Spleen (tissue), 11 donors: Measurements from ENCODE around the gene NFATC2. TPM values are rescaled to one million over a fixed set of nuclear protein-coding genes. Genes with fewer than 3 reads are reported as not detected.

Source experiments
- DNase-seq: peaks from one replicate; pipeline ENCODE4 v3.0.0-alpha.2; 2020
- H3K27ac ChIP-seq, 8 donors: fragments of 200-600 bp; sonication (generic) in 7 of 8; 1 replicate in 4 of 8; 2 replicates in 4 of 8; pipeline versions ENCODE4 v1.5.0 to v1.8.0; 2016 to 2021; ENCODE audit warnings: inconsistent platforms in 4 of 8, mild to moderate bottlenecking in 4 of 8, moderate library complexity in 1 of 8
- H3K27me3 ChIP-seq, 7 donors: fragments of 200-600 bp; sonication (generic) in 6 of 7; replicated peaks in 1 of 7; 1 replicate in 4 of 7; 2 replicates in 3 of 7; pipeline versions ENCODE4 v1.5.0 to v1.8.0; 2016 to 2021; ENCODE audit warnings: inconsistent platforms in 3 of 7, mild to moderate bottlenecking in 1 of 7
- H3K36me3 ChIP-seq, 6 donors: fragments of 200-600 bp; sonication (generic) in 5 of 6; 1 replicate in 4 of 6; 2 replicates in 2 of 6; pipeline versions ENCODE4 v1.5.0 to v1.8.0; 2016 to 2021; ENCODE audit warnings: inconsistent platforms in 2 of 6
- H3K4me1 ChIP-seq, 6 donors: fragments of 200-600 bp; sonication (generic) in 5 of 6; 1 replicate in 3 of 6; 2 replicates in 3 of 6; pipeline versions ENCODE4 v1.5.0 to v1.8.0; 2016 to 2021; ENCODE audit warnings: inconsistent platforms in 3 of 6
- H3K4me3 ChIP-seq, 8 donors: fragments of 200-600 bp; sonication (generic) in 7 of 8; 1 replicate in 4 of 8; 2 replicates in 4 of 8; pipeline versions ENCODE4 v1.5.0 to v1.8.0; 2016 to 2021; ENCODE audit warnings: inconsistent platforms in 4 of 8, mild to moderate bottlenecking in 4 of 8, moderate library complexity in 2 of 8
- H3K9me3 ChIP-seq, 8 donors: fragments of 200-600 bp; sonication (generic) in 7 of 8; 1 replicate in 4 of 8; 2 replicates in 4 of 8; pipeline versions ENCODE4 v1.5.0 to v1.8.0; 2016 to 2021; ENCODE audit warnings: inconsistent platforms in 4 of 8
- CTCF ChIP-seq, 11 experiments: fragments of 200-600 bp in 7 of 11; fragments of 450-650 bp in 4 of 11; sonication (generic) in 4 of 11; IDR thresholded peaks in 8 of 11; conservative IDR thresholded peaks in 3 of 11; 1 replicate in 7 of 11; 2 replicates in 4 of 11; pipeline versions ENCODE4 v1.4.0 to v1.8.0; 2016 to 2021; ENCODE audit warnings: antibody characterized with exemption in 11 of 11, inconsistent platforms in 4 of 11, mild to moderate bottlenecking in 1 of 11
- POLR2A ChIP-seq, 3 donors: fragments of 450-650 bp; IDR thresholded peaks; one replicate each; pipeline ENCODE4 v1.5.1; 2017; ENCODE audit warnings: antibody characterized with exemption in 3 of 3, mild to moderate bottlenecking in 1 of 3
- POLR2AphosphoS5 ChIP-seq, 3 donors: sonication (generic); formaldehyde crosslinking; IDR thresholded peaks; one replicate each; pipeline ENCODE4 v1.5.1; 2017; ENCODE audit warnings: antibody characterized with exemption in 3 of 3
- WGBS, 5 donors: extraction: QIAGEN DNeasy Blood & Tissue Kit in 3 of 5; methylation state at CpG; one replicate each; pipeline versions ENCODE4 v1.1.5 to v1.1.7; 2013 to 2018; 5-methylcytosine and 5-hydroxymethylcytosine counted together
- intact Hi-C: fragments of 100-400 bp; cut with DNase I; formaldehyde crosslinking; loops from one replicate; pipeline ENCODE4 v1.15.0; 2023; ENCODE audit warnings: low total_unique reads
- polyA plus RNA-seq, 3 donors: library from polyadenylated mRNA; stranded (reverse); fragments of 200-250 nt; gene quantifications; one replicate each; pipeline ENCODE4 v1.2.1, GENCODE V29; 2013
- total RNA-seq, 7 donors: library from RNA; depleted of rRNA in 3 of 7; stranded (reverse); fragments of >200 nt in 3 of 7; fragmentation: NEBNext Ultra II Directional in 4 of 7; extraction: Animal tissue kit (Norgen Biotek cat#: 25700) in 4 of 7; gene quantifications; one replicate each; pipeline versions ENCODE4 v1.1.0 to v1.2.1, GENCODE V29; 2016 to 2021
- donor health status: healthy with polysubstance abuse.
- donor health status: DM: no; HTN: no; CAD: no; lungs with moderate emphysema.
- donor health status: DM: no; HTN: no; CAD: no.
- donor health status: Bipolar disorder and iron deficiency.
- donor health status: healthy.
- donor health status: DM: no; HTN: no; CAD: no.
- donor health status: DM: yes; HTN: yes; CAD: no.

Gene NFATC2
- total and polyA plus RNA-seq, 10 donors, result 6.5 to 42.9 (median 34.5) TPM

- intact Hi-C loops, result no loop called here
- no peak overlapping the region for H3K4me3 ChIP-seq
- H3K36me3 ChIP-seq, result peaks cover 0 to 62% (median 6%) of the 10 kb centered on the region in 6 donors
- no peaks in the 10 kb centered on the region for H3K9me3 ChIP-seq
- no peaks in the 10 kb centered on the region for H3K27me3 ChIP-seq
- DNase-seq, result peak; percentile 56
- H3K4me1 ChIP-seq, result peaks cover under 1 to 47% (median 14%) of the 10 kb centered on the region in 6 donors
- TF ChIP-seq POLR2AphosphoS5 (IDR thresholded peaks at IDR 0.05) (no peak), POLR2A (IDR thresholded peaks at IDR 0.05) (no peak), CTCF (IDR thresholded peaks at IDR 0.05 in 8 of 11, conservative IDR thresholded peaks at IDR 0.05 in 3 of 11) (no peak)
- no peak overlapping the region for H3K27ac ChIP-seq
- WGBS, 5 donors, result 87 to 91% (median 88%) methylated on average over 20 of the region's 20 CpGs
Observed at GRCh38 chr20:51487565-51488268, 54.8 kb downstream of the NFATC2 start.

- peak; percentile 34 for DNase-seq
- TF ChIP-seq POLR2A (IDR thresholded peaks at IDR 0.05) (no peak), POLR2AphosphoS5 (IDR thresholded peaks at IDR 0.05) (no peak), CTCF (IDR thresholded peaks at IDR 0.05 in 8 of 11, conservative IDR thresholded peaks at IDR 0.05 in 3 of 11) (no peak)
- H3K4me3 ChIP-seq, result no peak overlapping the region
- no peaks in the 10 kb centered on the region for H3K9me3 ChIP-seq
- no peak overlapping the region for H3K27ac ChIP-seq
- H3K4me1 ChIP-seq, result peaks cover 0 to 47% (median 8%) of the 10 kb centered on the region in 6 donors
- peaks cover 0 to 59% (median 5%) of the 10 kb centered on the region in 6 donors for H3K36me3 ChIP-seq
- intact Hi-C loops, result no loop called here
- H3K27me3 ChIP-seq, result no peaks in the 10 kb centered on the region
- 94 to 97% (median 95%) methylated on average over 5 to 7 of the region's 7 CpGs for WGBS, 5 donors
Observed at GRCh38 chr20:51487076-51487475, 55.4 kb downstream of the NFATC2 start.

- intact Hi-C loops, result no loop called here
- H3K36me3 ChIP-seq, result peaks cover 0 to 59% (median 5%) of the 10 kb centered on the region in 6 donors
- no peak overlapping the region for H3K27ac ChIP-seq
- peaks cover 3 to 47% (median 9%) of the 10 kb centered on the region in 6 donors for H3K4me1 ChIP-seq
- H3K27me3 ChIP-seq, result no peaks in the 10 kb centered on the region
- no peak overlapping the region for H3K4me3 ChIP-seq
- WGBS, 5 donors, result 81 to 94% (median 89%) methylated on average over 12 of the region's 12 CpGs
- DNase-seq, result peak; percentile 40
- H3K9me3 ChIP-seq, result no peaks in the 10 kb centered on the region
- TF ChIP-seq CTCF (IDR thresholded peaks at IDR 0.05 in 8 of 11, conservative IDR thresholded peaks at IDR 0.05 in 3 of 11) (no peak), POLR2A (IDR thresholded peaks at IDR 0.05) (no peak), POLR2AphosphoS5 (IDR thresholded peaks at IDR 0.05) (no peak)
Observed at GRCh38 chr20:51486197-51487005, 56.1 kb downstream of the NFATC2 start.

GRCh38 chr20:51484831-51485230, 57.7 kb downstream of the NFATC2 start:
- Histone ChIP-seq H3K4me1 (peaks cover 3 to 51% (median 21%) of the 10 kb centered on the region in 6 donors), H3K36me3 (peaks cover 0 to 54% (median 5%) of the 10 kb centered on the region in 6 donors), H3K27ac (no peak overlapping the region), H3K9me3 (no peaks in the 10 kb centered on the region), H3K27me3 (no peaks in the 10 kb centered on the region), H3K4me3 (no peak overlapping the region)
- TF ChIP-seq POLR2AphosphoS5 (IDR thresholded peaks at IDR 0.05), result no peak
- TF ChIP-seq POLR2A (IDR thresholded peaks at IDR 0.05), result no peak
- no peak for TF ChIP-seq CTCF (IDR thresholded peaks at IDR 0.05 in 8 of 11, conservative IDR thresholded peaks at IDR 0.05 in 3 of 11)
- intact Hi-C loops, result no loop called here
- WGBS, 5 donors, result 90 to 96% (median 93%) methylated on average over 4 of the region's 4 CpGs
- no peak for DNase-seq
